GM19025 (cell line): ENCODE data around the gene SLC6A20.
"Not testable (repeated sequence)": the region's sequence is repeated elsewhere in the genome, so short reads cannot be mapped to it uniquely, and the experiment has no call there.

Experiments used
- ATAC-seq: cut with Tn5 transposase; IDR thresholded peaks from one replicate; pipeline ENCODE4 v1.9.1; 2021; ENCODE audit warnings: mild to moderate bottlenecking, low read depth, moderate library complexity; ENCODE audit not compliant: unreplicated experiment

The SLC6A20 gene

DNA sequence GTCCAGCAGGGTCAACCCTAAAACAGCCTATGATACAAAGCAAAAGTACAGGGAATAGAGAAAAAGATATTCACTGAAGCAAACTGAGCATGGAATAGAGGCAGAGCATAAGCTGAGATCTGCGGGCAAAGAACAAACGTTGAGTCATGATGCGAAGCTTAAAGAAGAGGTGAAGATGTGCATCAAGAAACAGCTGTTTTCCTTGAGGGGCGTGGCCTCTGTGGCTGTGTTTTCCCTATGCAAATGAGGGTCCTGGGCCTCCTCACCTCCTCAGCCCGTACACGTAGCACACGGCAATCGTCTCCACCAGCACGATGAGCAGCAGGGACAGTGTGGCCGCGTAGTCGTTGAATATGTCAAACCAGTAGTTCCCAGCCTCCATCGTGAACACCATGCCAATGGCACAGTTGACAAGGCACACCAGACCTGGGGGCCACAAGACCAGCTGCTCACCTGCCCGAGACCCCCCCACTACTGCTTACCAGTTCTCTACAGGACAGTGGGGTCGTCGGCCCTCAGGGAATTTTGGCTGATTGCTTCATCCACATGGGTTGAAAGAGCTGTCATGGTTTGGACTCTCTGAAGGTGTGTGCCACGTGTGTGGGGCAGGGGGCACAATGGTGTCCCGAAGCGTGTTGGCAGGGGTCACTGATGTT lies 33.6 kb downstream of the SLC6A20 start:
- no peak for ATAC-seq

DNA sequence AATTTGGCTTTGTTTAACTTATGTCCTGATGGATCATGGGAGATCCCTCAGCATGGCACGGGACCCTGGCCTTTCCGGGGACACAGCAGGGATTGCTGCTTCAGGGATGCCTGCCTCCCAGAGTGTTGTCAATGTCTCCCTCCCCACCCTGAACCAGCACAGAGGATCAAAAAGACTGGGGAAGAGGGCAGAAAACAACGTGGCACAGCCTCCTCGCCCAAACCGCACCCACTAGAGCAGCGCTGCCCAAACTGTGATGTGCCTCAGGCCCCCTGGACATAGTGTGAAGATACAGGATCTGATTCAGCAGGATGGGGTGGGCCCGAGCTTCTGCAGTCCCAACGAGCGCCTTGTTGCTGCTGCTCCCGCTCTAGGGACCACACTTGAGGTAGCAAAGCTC lies 34.5 kb downstream of the SLC6A20 start:
- no peak for ATAC-seq

DNA sequence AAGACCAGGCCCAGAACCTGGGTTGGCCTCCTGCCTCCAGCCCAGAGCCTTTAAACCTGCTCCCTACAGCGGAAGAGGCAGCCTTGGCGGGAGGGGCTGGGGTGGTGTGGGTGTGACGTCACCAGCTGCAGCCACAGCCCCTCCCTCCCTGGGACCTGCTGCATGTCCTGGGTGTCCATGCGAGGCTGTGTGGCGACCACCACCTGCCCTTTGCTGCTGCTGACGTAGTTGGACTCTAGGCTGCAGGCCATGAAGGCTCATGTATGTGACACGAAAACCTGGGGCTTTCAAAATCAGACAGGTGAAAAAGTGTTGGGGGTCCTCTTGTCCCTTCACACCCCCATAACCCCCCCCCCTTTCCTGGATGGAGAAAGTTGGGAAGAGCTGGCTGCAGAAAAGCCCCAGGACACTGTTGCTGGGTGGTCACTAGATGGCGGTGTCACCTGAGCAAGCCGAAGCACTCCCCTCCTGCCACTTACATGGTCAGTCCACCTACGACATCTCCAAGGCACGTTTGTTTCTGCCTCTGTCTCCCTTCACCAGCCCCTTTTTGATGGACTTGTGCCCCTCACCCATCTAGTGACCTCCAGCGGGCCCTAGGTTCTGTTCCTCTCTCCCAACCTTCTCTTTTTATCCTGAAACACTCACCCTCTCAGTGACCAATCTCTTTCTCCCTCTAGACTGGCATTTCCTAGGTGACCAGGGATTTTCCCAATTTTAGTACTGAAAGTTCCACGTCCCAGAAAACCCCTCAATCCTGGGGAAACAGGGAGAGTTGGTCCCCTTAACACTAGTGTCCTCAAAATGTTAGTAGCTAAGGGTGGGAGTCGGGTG lies 35.2 kb downstream of the SLC6A20 start:
- no peak for ATAC-seq

DNA sequence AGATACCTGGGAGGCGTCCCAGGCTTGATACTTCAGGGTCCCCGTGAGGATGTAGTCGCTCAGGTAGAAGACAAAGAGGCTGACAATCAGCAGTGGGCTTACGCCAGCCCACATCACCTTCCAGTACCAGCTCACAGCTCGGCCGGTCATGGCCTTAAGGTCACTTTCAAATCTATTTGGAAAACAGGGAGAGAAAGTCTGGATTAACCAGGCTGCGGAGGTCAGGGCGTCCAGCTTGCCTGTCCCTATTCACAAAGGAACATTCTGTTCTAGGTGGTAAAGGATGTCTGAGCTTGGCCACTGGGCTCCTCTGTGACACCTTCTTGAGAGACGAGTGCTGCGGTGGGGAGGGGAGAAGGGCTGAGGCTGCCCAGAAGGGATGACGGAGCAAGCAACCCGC lies 36.5 kb downstream of the SLC6A20 start:
- ATAC-seq = no peak

DNA sequence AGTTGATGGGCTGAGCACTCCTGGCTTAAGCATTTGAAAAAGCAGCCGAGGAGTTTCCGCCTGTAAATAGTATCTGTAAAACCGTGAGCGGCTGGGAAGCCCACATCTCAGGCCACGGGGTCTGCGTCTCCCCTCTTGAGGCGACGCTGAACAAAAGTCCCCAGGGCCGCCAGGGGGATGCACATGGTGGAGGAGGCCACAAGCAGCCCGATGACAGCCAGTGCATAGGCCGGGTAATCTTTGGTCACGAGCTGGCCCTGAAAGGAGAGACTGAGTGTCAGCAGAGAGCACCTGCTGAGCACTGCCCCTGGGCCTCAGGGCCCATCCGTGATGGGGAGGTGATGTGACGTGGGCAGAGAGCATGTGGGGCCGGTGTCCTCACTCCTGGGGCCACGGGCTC lies 37.5 kb downstream of the SLC6A20 start:
- no peak for ATAC-seq

DNA sequence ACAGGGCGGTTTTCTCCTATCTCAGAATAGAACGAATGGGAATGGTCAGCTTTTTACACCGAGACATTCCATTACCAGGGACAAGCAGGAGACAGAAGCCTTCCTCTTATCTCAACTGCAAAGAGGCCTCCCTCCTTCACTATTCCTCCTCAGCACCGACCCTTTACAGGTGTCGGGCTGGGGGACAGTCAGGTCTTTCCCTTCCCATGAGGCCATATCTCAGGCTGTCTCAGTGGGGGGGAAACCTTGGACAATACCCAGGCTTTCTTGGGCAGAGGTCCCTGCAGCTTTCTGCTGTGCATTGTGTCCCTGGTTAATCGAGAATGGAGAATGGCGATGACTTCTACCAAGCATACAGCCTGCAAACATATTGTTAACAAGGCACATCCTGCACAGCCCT lies 39.2 kb downstream of the SLC6A20 start:
- ATAC-seq = not testable (repeated sequence)

DNA sequence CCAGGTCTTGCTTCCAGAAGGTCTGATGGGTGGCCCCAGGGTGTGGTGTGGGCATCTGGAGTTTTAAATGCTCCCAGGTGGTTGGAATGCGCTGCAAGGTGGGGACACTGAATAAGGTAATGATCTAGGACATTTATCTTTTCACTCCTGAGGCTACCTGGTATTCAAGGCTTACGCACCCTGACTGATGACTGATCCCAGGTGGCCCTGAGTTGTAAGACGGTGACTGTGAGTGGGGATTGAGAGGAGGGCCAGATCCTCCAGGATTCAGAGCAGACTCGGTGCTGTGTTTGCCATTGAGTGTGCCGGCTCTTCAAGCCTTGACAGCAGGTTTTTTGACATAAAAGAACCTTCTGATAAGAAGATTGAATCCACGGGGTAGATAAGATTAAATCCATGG lies 40.3 kb downstream of the SLC6A20 start:
- no peak for ATAC-seq

DNA sequence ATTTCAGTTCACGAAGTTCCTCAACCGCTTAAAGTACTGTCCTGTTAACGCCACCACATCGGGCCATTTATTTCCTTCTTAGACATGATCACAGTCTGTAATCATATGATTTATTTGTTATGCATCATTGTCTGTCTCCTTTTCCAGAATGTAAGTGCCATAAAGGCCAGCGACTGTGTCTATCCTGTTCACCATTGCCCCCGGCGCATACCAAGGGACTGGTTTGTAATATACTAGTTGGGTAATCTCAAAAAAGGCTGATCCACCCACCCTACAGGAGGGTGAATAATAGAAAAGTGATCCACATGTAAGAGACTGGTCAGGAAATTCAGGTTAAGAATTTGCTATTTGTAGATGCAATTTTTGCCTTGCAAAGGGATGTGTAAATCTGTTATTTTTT lies 41.9 kb downstream of the SLC6A20 start:
- no peak for ATAC-seq

DNA sequence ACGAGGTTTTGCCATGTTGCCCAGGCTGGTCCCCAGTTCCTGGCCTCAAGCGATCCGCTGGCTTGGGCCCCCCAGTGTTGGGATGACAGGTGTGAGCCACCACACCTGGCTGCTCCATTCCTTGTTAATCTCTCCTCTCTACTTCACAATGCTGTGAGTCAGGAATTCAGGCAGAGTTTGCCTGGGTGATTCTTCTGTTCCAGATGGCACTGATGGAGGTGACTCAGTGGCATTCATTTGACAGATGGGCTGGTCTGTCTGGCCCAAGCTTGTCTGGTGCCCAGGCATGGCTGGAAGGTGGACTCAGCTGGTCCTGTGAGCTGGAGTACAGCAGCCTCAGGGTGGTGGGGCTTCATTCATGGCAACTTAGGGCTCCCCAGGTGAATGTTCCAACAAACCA lies 43.2 kb downstream of the SLC6A20 start:
- ATAC-seq = no peak

DNA sequence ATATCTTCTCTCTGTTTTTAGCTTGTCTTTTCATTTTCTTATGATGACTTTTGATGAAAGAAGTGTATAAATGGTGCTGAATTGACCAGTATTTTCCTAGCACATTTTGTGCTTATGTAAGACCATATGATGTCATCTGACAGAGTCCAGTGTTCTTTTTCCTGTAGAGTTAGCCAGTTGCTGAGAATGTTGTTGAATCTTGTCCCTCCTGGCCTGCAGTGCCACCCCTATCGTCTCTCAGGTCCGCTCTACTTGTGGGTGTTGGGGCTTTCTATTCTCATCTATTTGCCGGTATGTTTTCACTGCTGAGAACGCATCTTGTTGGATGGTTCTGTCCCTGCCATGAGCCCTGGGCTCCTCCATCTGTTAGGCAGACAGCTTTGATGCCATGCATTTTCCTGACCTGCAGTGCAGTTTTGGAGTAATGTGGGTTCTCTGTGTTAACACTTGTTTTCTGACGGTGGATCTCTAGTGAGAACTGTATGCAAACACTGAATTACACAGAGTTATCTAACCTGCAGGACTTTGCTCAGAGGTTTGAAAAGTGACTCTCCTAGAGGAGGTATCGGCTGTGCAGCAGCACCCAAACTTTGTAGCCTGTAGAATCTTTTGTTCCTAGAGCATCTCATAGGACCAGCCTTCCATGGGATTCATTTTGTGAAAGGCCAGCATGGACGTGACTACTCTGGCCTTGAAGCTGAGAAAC lies 44.6 kb downstream of the SLC6A20 start:
- no peak for ATAC-seq

DNA sequence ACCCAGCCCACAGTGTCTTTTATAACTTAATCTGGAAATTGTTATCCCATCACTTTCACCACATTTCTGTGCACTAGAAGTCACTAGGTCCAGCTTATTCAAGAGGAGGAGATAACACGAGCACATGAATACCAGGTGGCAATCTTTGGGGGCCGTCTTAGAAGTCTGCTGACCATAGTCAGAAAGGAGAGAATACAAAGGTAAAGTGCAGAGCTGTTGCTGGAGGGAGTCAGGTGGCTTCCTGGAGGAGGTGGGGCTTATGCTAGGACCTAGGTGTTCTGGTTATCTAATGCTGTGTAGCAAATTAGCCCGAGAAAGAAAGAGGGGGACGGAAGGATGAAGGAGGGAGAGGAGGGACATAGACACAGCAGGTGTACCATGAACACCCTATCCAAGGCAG lies 46.5 kb downstream of the SLC6A20 start:
- no peak for ATAC-seq

DNA sequence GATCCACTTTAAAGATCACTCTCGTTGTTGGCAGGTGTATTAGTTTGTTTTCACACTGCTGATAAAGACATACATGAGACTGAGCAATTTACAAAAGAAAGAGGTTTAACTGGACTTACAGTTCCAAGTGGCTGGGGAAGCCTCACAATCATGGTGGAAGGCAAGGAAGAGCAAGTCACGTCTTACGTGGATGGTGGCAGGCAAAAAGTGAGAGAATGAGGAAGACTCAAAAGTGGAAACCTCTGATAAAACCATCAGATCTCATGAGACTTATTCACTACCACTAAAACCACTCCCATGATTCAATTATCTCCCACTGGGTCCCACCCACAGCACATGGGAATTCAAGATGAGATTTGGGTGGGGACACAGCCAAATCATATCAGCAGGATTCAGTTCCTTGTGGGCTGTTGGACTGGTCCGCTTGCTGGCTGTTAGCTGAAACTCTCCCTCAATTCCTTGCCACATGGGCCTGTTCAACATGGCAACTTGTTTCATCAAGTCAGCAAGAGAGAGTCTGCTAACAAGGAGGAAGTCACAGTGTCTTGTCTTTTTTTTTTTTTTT lies 47.2 kb downstream of the SLC6A20 start:
- ATAC-seq = not testable (repeated sequence)

DNA sequence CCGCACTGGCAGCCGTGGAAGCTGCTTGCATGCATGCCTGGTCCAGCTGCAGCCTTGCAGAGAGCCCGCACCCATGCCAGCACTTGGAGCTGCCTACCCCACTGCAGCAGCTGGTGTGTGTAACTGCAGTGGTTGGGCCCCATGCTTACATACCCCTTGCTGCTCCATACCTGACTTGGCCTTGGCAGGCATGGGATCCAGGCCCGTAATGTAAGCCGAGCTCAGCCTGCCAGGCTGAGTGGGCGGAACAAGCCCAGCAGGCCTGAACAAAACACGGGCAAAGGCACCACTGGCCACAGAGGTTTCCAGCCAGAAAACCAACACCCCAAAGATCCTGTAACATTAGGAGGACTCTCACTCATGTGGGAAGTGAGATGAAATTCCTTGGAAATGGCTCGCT lies 48.3 kb downstream of the SLC6A20 start:
- ATAC-seq = no peak

DNA sequence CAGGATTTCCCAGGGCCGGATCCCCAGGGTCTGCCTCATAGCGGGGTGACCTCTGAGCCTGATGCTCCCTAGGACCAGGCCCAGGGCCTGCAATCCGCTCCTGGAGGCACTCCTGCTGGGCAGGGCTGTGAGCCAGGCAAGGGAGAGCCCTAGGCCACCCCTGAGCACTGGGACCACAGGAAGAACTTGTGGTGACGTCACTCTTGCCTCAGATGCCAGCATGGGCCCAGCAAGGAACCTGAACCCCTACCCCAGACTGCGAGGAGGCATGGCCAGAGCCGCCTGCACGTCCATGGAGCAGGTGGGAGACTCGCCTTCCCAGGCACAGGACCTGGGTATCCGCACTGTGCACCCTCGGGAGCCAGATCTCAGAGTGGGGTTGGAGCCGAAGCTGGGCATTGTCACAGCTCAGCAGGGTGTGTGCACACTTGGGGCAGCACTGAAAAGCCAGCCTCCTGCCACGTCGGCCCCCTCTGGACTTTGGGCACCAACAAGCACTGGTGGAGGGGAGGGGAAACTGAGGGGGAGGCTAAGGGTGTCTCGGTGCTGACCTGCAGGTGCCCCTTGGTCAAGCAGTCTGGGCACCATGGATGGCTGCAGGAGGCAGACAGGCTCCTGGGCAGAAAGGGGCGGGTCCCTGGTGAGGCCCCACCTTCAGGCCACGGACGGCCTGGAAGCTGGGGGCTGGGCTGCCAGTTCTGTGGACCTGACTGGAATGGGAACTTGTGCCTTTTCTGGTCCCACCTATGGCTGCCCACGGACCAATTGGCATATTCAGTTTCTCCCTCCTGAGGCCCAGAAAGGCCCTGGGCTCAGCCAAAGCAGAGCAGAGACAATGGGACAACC lies 49.3 kb downstream of the SLC6A20 start:
- ATAC-seq = no peak

DNA sequence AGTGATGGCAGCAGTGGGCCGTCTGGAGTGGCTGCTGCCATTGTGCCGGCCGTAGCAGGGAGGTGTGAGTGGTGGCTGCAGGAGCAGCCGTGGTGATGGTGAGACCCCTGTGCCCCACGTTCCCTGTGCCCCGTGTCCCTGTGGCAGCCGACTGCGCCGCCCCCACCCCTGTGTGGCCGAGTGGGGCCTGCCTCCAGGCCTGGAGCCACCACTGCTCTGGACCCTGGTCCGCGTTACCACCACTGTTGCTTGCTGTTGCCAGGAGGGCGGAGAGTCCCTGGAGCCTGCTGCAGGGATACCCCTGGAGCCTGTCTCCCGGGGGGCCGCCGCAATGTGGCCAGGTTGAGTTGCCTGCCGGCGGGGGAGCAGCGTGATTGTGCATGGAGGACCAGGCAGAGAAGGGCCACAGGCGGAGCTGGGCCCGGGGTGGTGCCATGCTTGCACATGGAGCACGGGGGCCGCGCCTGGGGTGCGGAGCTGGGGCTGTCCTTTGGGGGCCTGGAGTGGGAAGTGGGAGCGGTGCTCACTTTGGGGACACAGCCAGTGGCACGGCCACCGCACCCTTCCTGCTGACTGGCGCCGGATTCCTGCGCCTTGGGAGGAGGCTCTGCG lies 50.1 kb downstream of the SLC6A20 start:
- ATAC-seq = no peak

DNA sequence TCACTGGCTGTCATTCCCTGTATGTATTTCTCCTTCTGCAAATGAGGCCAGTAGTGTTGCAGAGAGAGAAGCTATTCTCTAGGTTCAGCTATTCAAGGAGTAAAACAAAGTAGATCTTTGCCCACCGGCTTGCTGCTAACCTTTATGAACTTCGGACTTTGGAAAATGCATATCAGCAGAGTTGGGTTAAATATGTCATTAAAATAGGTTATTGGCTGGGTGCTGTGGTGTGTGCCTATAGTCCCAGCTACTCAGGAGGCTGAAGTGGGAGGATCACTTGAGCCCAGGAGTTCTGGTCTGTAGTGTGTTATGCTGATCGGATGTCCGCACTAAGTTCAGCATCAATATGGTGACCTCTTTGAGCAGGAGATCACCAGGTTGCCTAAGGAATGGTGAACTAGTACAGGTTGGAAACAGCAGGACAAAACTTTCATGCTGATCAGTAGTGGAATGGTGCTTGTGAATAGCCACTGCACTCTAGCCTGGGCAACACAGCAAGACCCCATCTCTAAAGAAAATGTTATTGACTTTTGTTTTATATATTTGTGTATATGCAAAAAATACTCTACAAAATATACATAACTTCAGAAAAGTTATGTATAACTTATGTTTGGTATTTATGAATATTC lies 53.8 kb downstream of the SLC6A20 start:
- no peak for ATAC-seq

DNA sequence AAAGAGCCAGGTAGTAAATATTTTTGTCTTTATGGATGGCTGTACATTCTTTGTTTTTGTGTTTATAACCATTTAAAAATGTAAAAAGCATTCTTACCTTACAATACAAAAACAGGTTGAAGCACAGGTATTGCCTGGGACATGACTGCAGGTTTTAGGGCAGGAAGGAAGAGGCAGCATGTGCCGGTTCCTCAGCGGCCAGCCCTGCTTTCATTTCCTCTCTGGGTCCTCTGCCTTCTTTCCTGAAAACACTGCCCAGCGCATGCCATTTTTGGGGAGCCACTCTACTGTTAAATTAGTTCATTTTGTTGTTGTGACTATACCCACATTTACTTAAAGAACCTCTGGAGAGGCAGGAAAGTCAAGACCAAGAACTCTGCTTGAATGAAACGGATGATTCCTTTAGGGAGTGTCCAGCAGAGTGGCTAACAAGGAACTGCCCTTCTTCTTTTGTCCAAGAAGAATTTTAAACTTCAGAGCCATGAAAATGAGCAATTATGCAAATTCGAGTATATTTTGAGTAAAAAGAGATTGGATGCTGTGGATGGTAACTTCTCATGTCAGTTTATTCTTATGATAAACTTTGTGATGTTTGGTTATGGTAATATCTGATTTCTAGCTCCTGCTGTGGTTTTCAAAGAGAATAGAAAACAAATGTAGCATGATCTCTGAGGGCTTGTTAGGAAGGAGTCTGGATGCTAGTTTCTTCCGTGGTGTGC lies 54.4 kb downstream of the SLC6A20 start:
- ATAC-seq = no peak

DNA sequence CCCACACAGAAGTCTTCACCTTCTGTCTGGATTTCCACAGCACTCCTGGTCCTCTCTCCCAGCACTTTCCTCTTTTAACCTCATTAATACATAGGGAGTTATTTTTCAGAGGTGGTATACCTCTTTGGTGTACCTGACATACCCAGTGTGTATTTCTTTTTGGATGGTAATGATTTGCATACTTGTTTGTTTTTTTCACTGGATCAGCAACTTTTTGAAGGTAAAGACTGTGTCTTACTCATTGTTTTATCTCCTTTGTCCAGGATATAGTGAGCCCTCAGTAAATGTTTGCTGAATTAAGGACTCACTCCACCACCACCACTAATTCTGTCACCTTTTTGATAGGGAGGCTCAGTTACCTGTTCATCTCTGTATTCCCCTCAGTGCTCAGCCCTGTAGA lies 55.1 kb downstream of the SLC6A20 start:
- no peak for ATAC-seq

DNA sequence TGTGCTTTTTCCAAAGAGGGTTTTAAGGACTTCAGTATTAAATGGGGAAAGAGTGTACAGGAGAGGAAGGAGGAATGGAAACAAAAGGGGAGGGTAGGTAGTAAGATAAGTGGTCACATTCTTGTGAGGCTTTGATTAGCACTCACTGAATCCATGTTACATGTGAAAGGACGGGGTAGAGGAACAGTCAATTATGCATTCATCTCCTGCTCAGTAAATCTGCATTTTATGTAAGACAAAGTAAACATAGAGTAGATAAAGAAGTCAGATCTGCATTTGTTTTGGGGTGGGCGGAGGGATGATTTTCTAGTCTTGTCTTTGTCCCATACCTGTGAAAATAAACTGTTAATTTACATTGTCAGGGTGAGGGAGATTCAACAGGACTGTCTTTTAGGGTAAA lies 56.3 kb downstream of the SLC6A20 start:
- no peak for ATAC-seq
